ENCODE measurements around the gene PRICKLE2.

- TF ChIP-seq CTCF (IDR thresholded peaks at IDR 0.05) (no peak), POLR2AphosphoS5 (IDR thresholded peaks at IDR 0.05) (no peak)
These were observed 38.6 kb downstream of the PRICKLE2 start for GRCh38 chr3:64186667-64187064.

All from gastroesophageal sphincter (tissue), 3 donors.